HG02885 (cell line): Measurements from ENCODE around the gene RRAGA.
"Not testable (repeated sequence)": the region's sequence is repeated elsewhere in the genome, so short reads cannot be mapped to it uniquely, and the experiment has no call there.

Experiments
- ATAC-seq: cut with Tn5 transposase; IDR thresholded peaks from one replicate; pipeline ENCODE4 v1.9.1; 2021; ENCODE audit warnings: mild to moderate bottlenecking; ENCODE audit not compliant: unreplicated experiment, poor library complexity

The RRAGA gene

GRCh38 chr9:19048966-19049916 is at the start of gene RRAGA:
RRAGA (plus strand) TSS chr9:19049427; CDS start chr9:19049660, 233 bp downstream.
- peak; percentile 88 for ATAC-seq

GRCh38 chr9:19000133-19000532 is 49.1 kb upstream of the RRAGA start:
- ATAC-seq: no peak

- ATAC-seq: no peak
These were observed 39.7 kb upstream of the RRAGA start for GRCh38 chr9:19009391-19009965.

GRCh38 chr9:19018201-19018600 is 31.0 kb upstream of the RRAGA start:
- no peak for ATAC-seq

GRCh38 chr9:19020886-19021455 is 28.3 kb upstream of the RRAGA start:
- no peak for ATAC-seq

- not testable (repeated sequence) for ATAC-seq
These were observed 27.6 kb upstream of the RRAGA start for GRCh38 chr9:19021649-19022048.

- ATAC-seq: peak; percentile 70
These were observed 27.0 kb upstream of the RRAGA start for GRCh38 chr9:19022206-19022605.

- no peak for ATAC-seq
These were observed 26.1 kb upstream of the RRAGA start for GRCh38 chr9:19023078-19023477.

- ATAC-seq: no peak
These were observed 22.9 kb upstream of the RRAGA start for GRCh38 chr9:19026375-19026774.

- ATAC-seq: no peak
These were observed 21.4 kb upstream of the RRAGA start for GRCh38 chr9:19027825-19028224.

GRCh38 chr9:19028835-19029451 is 20.3 kb upstream of the RRAGA start:
- peak; percentile 57 for ATAC-seq

GRCh38 chr9:19030899-19031298 is 18.3 kb upstream of the RRAGA start:
- peak; percentile 86 for ATAC-seq

GRCh38 chr9:19032406-19032805 is 16.8 kb upstream of the RRAGA start:
- no peak for ATAC-seq

GRCh38 chr9:19033015-19033414 is 16.2 kb upstream of the RRAGA start, which contains the start of gene SAXO1:
SAXO1 (minus strand) TSS chr9:19033209; CDS start chr9:19032908, 301 bp downstream.
- no peak for ATAC-seq

- no peak for ATAC-seq
These were observed 12.6 kb upstream of the RRAGA start for GRCh38 chr9:19036611-19037010.

GRCh38 chr9:19049917-19050636 is 850 bp downstream of the RRAGA start:
- ATAC-seq: no peak

- ATAC-seq: no peak
These were observed 1.7 kb downstream of the RRAGA start for GRCh38 chr9:19050637-19051591.

- no peak for ATAC-seq
These were observed 7.8 kb downstream of the RRAGA start for GRCh38 chr9:19057033-19057432.

- no peak for ATAC-seq
These were observed 25.0 kb downstream of the RRAGA start for GRCh38 chr9:19074229-19074628.
